NB4 (cell line): ENCODE data around the gene ZFPM1.

Experiments used
- DNase-seq: peaks from one replicate; pipeline ENCODE4 v3.0.0; 2010; ENCODE audit warnings: low read depth
- H3K4me3 ChIP-seq: one replicate; pipeline ENCODE4 v1.5.1; 2011; ENCODE audit warnings: mild to moderate bottlenecking, low read depth, low read length, moderate library complexity
- CTCF ChIP-seq: IDR thresholded peaks from one replicate; pipeline ENCODE4 v1.5.1; 2012; ENCODE audit warnings: low read depth, low read length
- MAX ChIP-seq: IDR thresholded peaks from 2 replicates; pipeline ENCODE4 v1.6.1; 2011; ENCODE audit warnings: low read depth, low read length
- MYC ChIP-seq: IDR thresholded peaks from 2 replicates; pipeline ENCODE4 v1.6.1; 2011; ENCODE audit warnings: low read depth, low read length
- POLR2A ChIP-seq: IDR thresholded peaks from 2 replicates; pipeline ENCODE4 v1.6.1; 2011; ENCODE audit warnings: mild to moderate bottlenecking; ENCODE audit not compliant: insufficient read length; ENCODE audit errors: extremely low read depth

The ZFPM1 gene

DNA sequence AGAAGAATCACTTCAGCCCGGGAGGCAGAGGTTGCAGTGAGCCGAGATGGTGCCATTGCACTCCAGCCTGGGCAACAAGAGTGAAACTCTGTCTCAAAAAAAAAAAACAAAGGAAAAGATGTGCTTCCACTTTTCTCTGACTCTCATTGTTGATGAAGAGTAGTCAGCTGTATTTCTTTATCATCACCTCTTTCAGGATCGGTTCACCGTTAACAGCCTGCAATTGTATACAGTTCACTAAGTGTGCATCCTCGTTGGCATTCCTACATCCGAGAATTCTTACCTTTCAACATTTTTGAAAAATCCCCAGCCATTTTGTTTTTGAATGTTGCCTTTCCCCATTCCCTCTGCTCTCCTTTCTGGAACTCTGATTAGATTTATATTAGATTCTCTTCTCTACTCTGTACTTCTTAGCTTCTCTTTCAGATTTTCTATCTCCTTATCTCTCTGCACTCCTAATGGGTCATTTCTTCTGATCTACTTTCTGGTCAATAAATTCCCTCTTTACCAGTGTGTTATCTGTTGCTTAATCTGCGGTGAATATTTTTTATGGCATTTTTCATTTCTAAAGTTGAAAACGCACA is 90.2 kb downstream of the ZFPM1 start:
- H3K4me3 ChIP-seq: no peak overlapping the region
- TF ChIP-seq MAX (no peak), CTCF (no peak), POLR2A (no peak), MYC (no peak)
- DNase-seq: no peak

GRCh38 chr16:88545781-88546180 is 92.7 kb downstream of the ZFPM1 start:
- no peak overlapping the region for H3K4me3 ChIP-seq
- TF ChIP-seq POLR2A (no peak), MAX (no peak), MYC (no peak), CTCF (no peak)
- DNase-seq: no peak

DNA sequence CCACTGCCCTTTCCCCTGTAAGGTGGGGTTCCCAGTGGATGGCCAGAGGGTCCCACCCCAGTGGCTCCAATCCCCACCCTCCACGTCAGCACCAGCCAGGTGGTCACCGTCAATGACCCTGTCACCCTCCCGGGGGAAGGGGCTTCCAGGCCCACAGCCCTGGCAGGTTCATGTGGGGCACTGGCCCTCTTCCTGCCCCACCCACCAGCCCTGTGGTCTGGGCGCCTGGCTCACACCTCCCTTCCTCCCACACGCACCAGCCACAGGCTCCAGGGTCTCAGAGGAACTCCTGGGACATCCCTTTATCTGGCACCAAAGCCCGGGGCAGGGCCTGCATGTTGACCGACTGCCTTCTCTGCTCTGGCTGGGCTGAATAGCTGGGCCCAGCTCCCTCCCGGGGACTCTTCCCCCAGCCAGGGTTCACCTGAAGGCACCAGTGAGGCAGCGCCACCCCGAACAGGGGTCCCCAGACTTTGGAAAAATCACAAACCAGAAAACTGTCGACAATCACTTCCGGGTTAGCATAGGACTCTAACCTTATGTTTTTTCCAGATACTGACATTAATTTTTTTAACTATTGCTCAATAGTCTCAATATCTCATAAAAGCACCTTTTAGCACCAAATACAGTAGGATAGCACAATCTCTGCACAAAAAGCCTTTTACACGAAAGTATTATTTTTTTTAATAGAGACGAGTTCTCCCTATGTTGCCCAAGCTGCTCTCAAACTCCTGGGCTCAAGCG is 95.2 kb downstream of the ZFPM1 start:
- H3K4me3 ChIP-seq: no peak overlapping the region
- peak; percentile 63 for DNase-seq
- TF ChIP-seq POLR2A (no peak), MYC (no peak), MAX (no peak), CTCF (no peak)

GRCh38 chr16:88548985-88549384 is 95.9 kb downstream of the ZFPM1 start:
- no peak for DNase-seq
- no peak overlapping the region for H3K4me3 ChIP-seq
- TF ChIP-seq MYC (no peak), POLR2A (no peak), CTCF (no peak)

- H3K4me3 ChIP-seq: no peak overlapping the region
- TF ChIP-seq MYC (no peak), POLR2A (no peak), MAX (no peak), CTCF (no peak)
- DNase-seq: no peak
These were observed 96.7 kb downstream of the ZFPM1 start for GRCh38 chr16:88549671-88550245.
